Measurements from ENCODE around the gene ETV7.
"Not testable (repeated sequence)": the region's sequence is repeated elsewhere in the genome, so short reads cannot be mapped to it uniquely, and the experiment has no call there.

The ETV7 gene

GRCh38 chr6:36362551-36363370 lies 24.7 kb downstream of the ETV7 start:
- no peak for DNase-seq

- no peak for DNase-seq
These were observed 26.4 kb downstream of the ETV7 start for GRCh38 chr6:36361071-36361470.

- peak; percentile 7 for DNase-seq
These were observed 27.0 kb downstream of the ETV7 start for GRCh38 chr6:36360241-36361054.

- DNase-seq = no peak
These were observed 29.1 kb downstream of the ETV7 start for GRCh38 chr6:36358226-36358915.

- DNase-seq = no peak
These were observed 29.6 kb downstream of the ETV7 start for GRCh38 chr6:36357872-36358225.

GRCh38 chr6:36355819-36356218 lies 31.6 kb downstream of the ETV7 start:
- DNase-seq = no peak

- DNase-seq = no peak
These were observed 34.0 kb downstream of the ETV7 start for GRCh38 chr6:36353411-36353915.

- DNase-seq = no peak
These were observed 34.9 kb downstream of the ETV7 start for GRCh38 chr6:36352477-36353157.

GRCh38 chr6:36350681-36351571 lies 36.5 kb downstream of the ETV7 start:
- DNase-seq = no peak

- DNase-seq = no peak
These were observed 37.4 kb downstream of the ETV7 start for GRCh38 chr6:36350082-36350481.

GRCh38 chr6:36349240-36349639 lies 38.2 kb downstream of the ETV7 start:
- no peak for DNase-seq

- no peak for DNase-seq
These were observed 39.8 kb downstream of the ETV7 start for GRCh38 chr6:36347621-36348020.

GRCh38 chr6:36346486-36347273 lies 40.8 kb downstream of the ETV7 start:
- no peak for DNase-seq

GRCh38 chr6:36345681-36346466 lies 41.6 kb downstream of the ETV7 start:
- no peak for DNase-seq

- no peak for DNase-seq
These were observed 44.3 kb downstream of the ETV7 start for GRCh38 chr6:36343109-36343680.

- no peak for DNase-seq
These were observed 46.6 kb downstream of the ETV7 start for GRCh38 chr6:36340618-36341454.

- no peak for DNase-seq
These were observed 47.2 kb downstream of the ETV7 start for GRCh38 chr6:36340306-36340617.

GRCh38 chr6:36339146-36339545 lies 48.3 kb downstream of the ETV7 start:
- DNase-seq = no peak

- not testable (repeated sequence) for DNase-seq
These were observed 49.2 kb downstream of the ETV7 start for GRCh38 chr6:36338223-36338622.
